Measurements from ENCODE around the gene IGF1R.

The IGF1R gene

GRCh38 chr15:98856532-98856907 is 208.2 kb downstream of the IGF1R start:
- no peak for DNase-seq (ENCODE audit: low read depth in 2 of 2)

GRCh38 chr15:98858610-98859023 is 210.3 kb downstream of the IGF1R start:
- DNase-seq (ENCODE audit: low read depth in 2 of 2): no peak

- no peak for DNase-seq (ENCODE audit: low read depth in 2 of 2)
These were observed 210.8 kb downstream of the IGF1R start for GRCh38 chr15:98859149-98859548.

- DNase-seq (ENCODE audit: low read depth in 2 of 2): no peak
These were observed 212.1 kb downstream of the IGF1R start for GRCh38 chr15:98860281-98861041.

GRCh38 chr15:98861188-98861587 is 212.8 kb downstream of the IGF1R start:
- DNase-seq (ENCODE audit: low read depth in 2 of 2): no peak

- no peak for DNase-seq (ENCODE audit: low read depth in 2 of 2)
These were observed 215.6 kb downstream of the IGF1R start for GRCh38 chr15:98863983-98864382.

GRCh38 chr15:98865397-98866339 is 217.3 kb downstream of the IGF1R start:
- DNase-seq (ENCODE audit: low read depth in 2 of 2): peak; percentile 55 to 73

- no peak for DNase-seq (ENCODE audit: low read depth in 2 of 2)
These were observed 218.2 kb downstream of the IGF1R start for GRCh38 chr15:98866511-98866910.

GRCh38 chr15:98868564-98868963 is 220.2 kb downstream of the IGF1R start:
- DNase-seq (ENCODE audit: low read depth in 2 of 2): no peak

GRCh38 chr15:98870788-98871187 is 222.4 kb downstream of the IGF1R start:
- no peak for DNase-seq (ENCODE audit: low read depth in 2 of 2)

GRCh38 chr15:98872774-98873173 is 224.4 kb downstream of the IGF1R start:
- DNase-seq (ENCODE audit: low read depth in 2 of 2): no peak

- no peak for DNase-seq (ENCODE audit: low read depth in 2 of 2)
These were observed 225.3 kb downstream of the IGF1R start for GRCh38 chr15:98873441-98874218.

- no peak for DNase-seq (ENCODE audit: low read depth in 2 of 2)
These were observed 226.0 kb downstream of the IGF1R start for GRCh38 chr15:98874370-98874769.

- no peak for DNase-seq (ENCODE audit: low read depth in 2 of 2)
These were observed 226.4 kb downstream of the IGF1R start for GRCh38 chr15:98874773-98875172.

- no peak for DNase-seq (ENCODE audit: low read depth in 2 of 2)
These were observed 227.0 kb downstream of the IGF1R start for GRCh38 chr15:98875309-98875708.

GRCh38 chr15:98876451-98877369 is 228.4 kb downstream of the IGF1R start:
- DNase-seq (ENCODE audit: low read depth in 2 of 2): no peak

- DNase-seq (ENCODE audit: low read depth in 2 of 2): no peak
These were observed 229.8 kb downstream of the IGF1R start for GRCh38 chr15:98878172-98878571.

GRCh38 chr15:98878862-98879261 is 230.5 kb downstream of the IGF1R start:
- DNase-seq (ENCODE audit: low read depth in 2 of 2): no peak

- DNase-seq (ENCODE audit: low read depth in 2 of 2): no peak
These were observed 233.5 kb downstream of the IGF1R start for GRCh38 chr15:98881526-98882520.

GRCh38 chr15:98883478-98883877 is 235.1 kb downstream of the IGF1R start:
- no peak for DNase-seq (ENCODE audit: low read depth in 2 of 2)

Measured in stimulated activated CD8-positive, alpha-beta memory T cell treated with anti-CD3 and anti-CD28 coated beads, Interleukin-7, amount 100 ng/mL, for 4 hours (primary cell).